ENCODE measurements around the gene CAPZB.

GRCh38 chr1:19366599-19367536, 118.5 kb downstream of the CAPZB start:
- TF ChIP-seq POLR2A (IDR thresholded peaks at IDR 0.05; ENCODE audit: low read depth, low read length) (no peak), TAF1 (IDR thresholded peaks at IDR 0.05; ENCODE audit: low read depth, low read length) (no peak), POLR2AphosphoS5 (IDR thresholded peaks at IDR 0.05; ENCODE audit: low read depth, low read length) (no peak), POU2F2 (IDR thresholded peaks at IDR 0.05; ENCODE audit: low read depth, low read length) (no peak), PAX5 (IDR thresholded peaks at IDR 0.05; ENCODE audit: insufficient read depth, low read length, severe bottlenecking) (no peak)
